MG63 (cell line): Measurements from ENCODE around the gene ZBTB43. TPM values are rescaled to one million over a fixed set of nuclear protein-coding genes. Genes with fewer than 3 reads are reported as not detected.

ENCODE experiments used
- DNase-seq: peaks from one replicate; pipeline ENCODE4 v3.0.0-alpha.2; 2020
- H3K27me3 ChIP-seq: fragments of 250-450 bp; sonication (Bioruptor Pico); 2 replicates; pipeline ENCODE4 v1.5.1; 2020; ENCODE audit warnings: mild to moderate bottlenecking, moderate library complexity
- H3K36me3 ChIP-seq: fragments of 250-450 bp; sonication (Bioruptor Pico); 2 replicates; pipeline ENCODE4 v1.5.1; 2020; ENCODE audit warnings: mild to moderate bottlenecking, moderate library complexity
- H3K4me3 ChIP-seq: fragments of 250-450 bp; sonication (Bioruptor Pico); 2 replicates; pipeline ENCODE4 v1.5.1; 2020; ENCODE audit warnings: mild to moderate bottlenecking, moderate library complexity
- H3K9me3 ChIP-seq: fragments of 250-450 bp; sonication (Bioruptor Pico); 2 replicates; pipeline ENCODE4 v1.5.1; 2020; ENCODE audit warnings: mild to moderate bottlenecking, moderate library complexity
- total RNA-seq: library from RNA; depleted of rRNA; stranded (reverse); fragments of >200 nt; shearing (Covaris generic); gene quantifications from 2 replicates; pipeline ENCODE4 v1.2.3, GENCODE V29; 2014; ENCODE audit warnings: low replicate concordance

The ZBTB43 gene
- total RNA-seq, 1 experiment from 2014 or later, result 3.8 TPM

GRCh38 chr9:126838895-126839294 is 34.1 kb downstream of the ZBTB43 start:
- Histone ChIP-seq H3K9me3 (no peaks in the 10 kb centered on the region), H3K27me3 (no peaks in the 10 kb centered on the region), H3K36me3 (peaks cover 32% of the 10 kb centered on the region), H3K4me3 (no peak overlapping the region)
- no peak for DNase-seq

DNA sequence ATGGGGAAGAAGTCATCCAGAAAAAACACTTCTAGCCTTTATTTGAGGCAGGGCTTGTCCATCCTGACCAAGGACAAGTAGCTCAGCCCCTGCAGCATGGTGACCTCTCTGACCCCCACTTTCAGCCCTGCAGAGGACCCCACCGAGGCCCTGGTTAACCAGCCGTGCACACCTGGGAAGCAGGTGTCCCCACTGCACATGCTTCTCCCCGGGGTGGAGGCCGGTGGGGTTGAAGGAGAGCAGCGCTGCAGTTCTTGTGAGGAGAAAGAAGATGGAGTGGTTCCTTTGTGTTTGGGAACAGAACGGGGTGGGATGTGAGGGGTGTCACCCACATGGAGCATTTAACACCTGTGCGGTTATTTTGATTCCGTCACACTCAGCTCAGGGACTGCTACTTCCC is 34.5 kb downstream of the ZBTB43 start:
- H3K27me3 ChIP-seq, result no peaks in the 10 kb centered on the region
- no peaks in the 10 kb centered on the region for H3K9me3 ChIP-seq
- no peak overlapping the region for H3K4me3 ChIP-seq
- DNase-seq, result no peak
- peaks cover 28% of the 10 kb centered on the region for H3K36me3 ChIP-seq

DNA sequence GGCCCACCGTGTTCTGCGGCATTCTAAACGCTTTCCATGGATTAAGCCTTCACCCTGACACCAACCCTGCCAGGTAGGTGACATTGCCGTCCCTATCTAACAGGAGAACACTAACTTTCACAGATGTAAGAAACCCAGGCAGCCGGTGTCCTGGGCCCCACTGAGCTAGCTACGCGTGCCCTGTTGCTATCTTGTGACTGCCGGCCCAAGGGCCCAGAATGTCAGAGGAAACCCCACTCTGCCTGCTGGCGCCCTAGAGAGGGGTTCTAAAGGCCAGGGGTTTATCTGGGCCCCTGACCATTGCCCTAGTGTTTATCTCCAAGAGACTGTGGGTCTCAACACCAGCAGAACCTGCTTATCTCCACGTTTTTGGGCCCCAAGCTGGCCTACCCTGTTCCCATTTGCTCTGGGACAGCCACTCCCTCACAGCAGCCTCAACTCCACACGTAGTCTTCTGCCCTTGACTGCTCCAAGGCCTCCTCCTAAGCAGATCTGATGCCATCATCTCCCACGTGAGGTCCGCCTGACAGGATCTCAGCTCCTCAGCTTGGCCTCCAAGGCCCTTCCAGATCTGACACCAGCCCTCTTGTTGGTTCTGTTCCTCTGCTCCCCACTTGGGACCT is 37.5 kb downstream of the ZBTB43 start:
- no peak for DNase-seq
- Histone ChIP-seq H3K9me3 (no peaks in the 10 kb centered on the region), H3K4me3 (no peak overlapping the region), H3K36me3 (peaks cover 7% of the 10 kb centered on the region), H3K27me3 (no peaks in the 10 kb centered on the region)

DNA sequence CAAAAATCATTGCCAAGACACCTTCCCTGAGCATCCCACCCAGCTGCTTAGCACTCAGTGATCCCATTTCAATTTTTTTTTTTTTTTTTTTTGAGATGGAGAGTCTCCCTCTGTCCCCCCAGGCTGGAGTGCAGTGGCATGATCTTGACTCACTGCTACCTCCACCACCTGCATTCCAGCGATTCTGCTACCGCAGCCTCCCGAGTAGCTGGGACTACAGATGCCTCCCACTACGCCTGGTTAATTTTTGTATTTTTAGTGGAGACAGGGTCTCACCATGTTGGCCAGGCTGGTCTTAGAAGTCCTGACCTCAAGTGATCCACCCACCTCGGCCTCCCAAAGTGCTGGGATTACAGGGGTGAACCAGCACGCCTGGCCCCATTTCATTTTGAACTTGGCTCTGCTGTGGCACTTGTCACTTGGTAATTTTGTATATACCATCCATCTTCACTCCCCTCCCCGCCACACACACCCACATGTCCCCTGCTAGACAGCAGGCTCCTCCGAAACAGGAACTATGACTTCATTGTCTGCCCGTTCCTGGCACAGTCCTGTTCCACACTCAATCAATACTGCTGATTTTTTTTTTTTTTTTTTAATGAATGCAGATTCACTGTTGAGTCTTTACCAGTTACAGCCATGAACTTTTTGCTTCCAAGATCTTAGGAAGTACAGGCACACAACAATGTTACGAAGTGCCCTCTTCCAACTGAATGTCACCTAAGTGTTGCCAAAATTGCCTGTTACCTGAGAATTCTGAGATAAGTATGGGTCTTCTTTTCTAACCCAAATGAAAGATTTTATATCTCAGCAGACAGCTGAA is 38.3 kb downstream of the ZBTB43 start:
- no peaks in the 10 kb centered on the region for H3K9me3 ChIP-seq
- peaks cover 4% of the 10 kb centered on the region for H3K36me3 ChIP-seq
- H3K4me3 ChIP-seq, result no peak overlapping the region
- H3K27me3 ChIP-seq, result no peaks in the 10 kb centered on the region
- no peak for DNase-seq

GRCh38 chr9:126844085-126844484 is 39.2 kb downstream of the ZBTB43 start:
- Histone ChIP-seq H3K27me3 (no peaks in the 10 kb centered on the region), H3K36me3 (no peaks in the 10 kb centered on the region; the same call in 1 of the 2 replicates), H3K9me3 (no peaks in the 10 kb centered on the region), H3K4me3 (no peak overlapping the region)
- DNase-seq, result peak; percentile 96

GRCh38 chr9:126847051-126847450 is 42.2 kb downstream of the ZBTB43 start:
- no peak for DNase-seq

GRCh38 chr9:126849591-126850225 is 44.9 kb downstream of the ZBTB43 start:
- no peaks in the 10 kb centered on the region; the same call in 1 of the 2 replicates for H3K27me3 ChIP-seq
- no peaks in the 10 kb centered on the region for H3K36me3 ChIP-seq
- no peak for DNase-seq
- H3K9me3 ChIP-seq, result no peaks in the 10 kb centered on the region
- no peak overlapping the region for H3K4me3 ChIP-seq

More at GRCh38 chr9:126847051-126847450, 42.2 kb downstream of the ZBTB43 start:
- Histone ChIP-seq H3K27me3 (no peaks in the 10 kb centered on the region; the same call in 1 of the 2 replicates), H3K36me3 (no peaks in the 10 kb centered on the region), H3K9me3 (no peaks in the 10 kb centered on the region), H3K4me3 (no peak overlapping the region)

DNA sequence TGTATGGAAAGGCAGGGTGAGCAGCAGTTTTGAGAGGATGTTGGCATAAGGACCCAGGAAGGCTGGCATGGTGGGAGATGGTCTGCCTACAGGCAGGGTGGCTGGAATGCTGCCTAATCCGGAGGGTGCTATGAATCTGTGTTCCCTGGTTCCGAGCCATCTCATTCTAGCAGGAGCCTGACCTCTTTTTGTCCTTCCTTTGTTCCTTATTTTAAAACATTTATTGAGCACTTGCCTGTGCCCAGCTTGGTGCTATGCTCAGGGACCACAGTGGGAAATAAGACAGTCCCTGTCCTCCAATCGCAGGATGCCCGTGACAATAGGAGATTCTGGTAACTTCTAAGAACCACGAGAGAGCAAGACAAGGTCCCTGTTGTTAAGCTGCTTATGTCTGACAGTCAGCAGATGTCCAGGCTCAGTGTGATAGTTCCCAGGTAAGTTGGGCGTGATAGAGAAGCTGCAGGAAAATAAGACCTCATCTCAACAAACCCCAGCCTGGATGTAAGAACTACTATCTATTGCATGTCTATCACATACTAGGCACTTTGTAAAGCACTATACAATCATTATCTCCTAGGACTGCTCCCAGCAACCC is 46.5 kb downstream of the ZBTB43 start:
- Histone ChIP-seq H3K4me3 (no peak overlapping the region), H3K9me3 (no peaks in the 10 kb centered on the region), H3K27me3 (no peaks in the 10 kb centered on the region; the same call in 1 of the 2 replicates), H3K36me3 (no peaks in the 10 kb centered on the region)
- DNase-seq, result no peak

DNA sequence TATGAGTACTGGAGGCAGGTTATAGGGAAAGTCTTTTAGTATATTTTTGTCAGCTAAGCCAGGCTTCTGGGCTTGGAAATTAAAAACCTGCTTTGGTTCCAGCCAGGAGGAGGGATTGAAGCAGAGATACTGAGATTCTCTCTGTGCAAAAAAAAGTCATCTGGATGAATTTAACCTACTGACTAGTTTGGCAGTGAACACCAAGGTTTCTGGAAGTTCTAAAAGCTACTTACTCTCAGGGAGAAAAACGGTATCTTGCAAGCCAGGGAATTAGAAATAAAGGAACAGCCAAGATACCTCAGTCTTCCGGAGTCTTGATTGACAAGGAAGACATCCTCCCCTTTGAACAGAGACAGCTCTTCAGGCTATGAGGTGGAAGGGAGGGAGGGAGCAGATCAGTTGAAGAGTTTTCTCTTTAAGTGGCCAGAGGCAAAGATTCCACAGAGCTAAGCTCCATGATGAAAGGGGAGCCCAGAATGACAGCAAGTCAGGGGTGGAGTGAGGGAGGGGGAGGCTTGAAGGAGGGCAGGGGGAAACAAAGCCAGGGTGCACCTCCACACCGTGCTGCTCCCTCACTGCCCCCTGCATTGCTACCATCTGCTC is 47.3 kb downstream of the ZBTB43 start:
- Histone ChIP-seq H3K4me3 (no peak overlapping the region), H3K27me3 (no peaks in the 10 kb centered on the region; the same call in 1 of the 2 replicates), H3K9me3 (no peaks in the 10 kb centered on the region), H3K36me3 (no peaks in the 10 kb centered on the region)
- DNase-seq, result no peak

DNA sequence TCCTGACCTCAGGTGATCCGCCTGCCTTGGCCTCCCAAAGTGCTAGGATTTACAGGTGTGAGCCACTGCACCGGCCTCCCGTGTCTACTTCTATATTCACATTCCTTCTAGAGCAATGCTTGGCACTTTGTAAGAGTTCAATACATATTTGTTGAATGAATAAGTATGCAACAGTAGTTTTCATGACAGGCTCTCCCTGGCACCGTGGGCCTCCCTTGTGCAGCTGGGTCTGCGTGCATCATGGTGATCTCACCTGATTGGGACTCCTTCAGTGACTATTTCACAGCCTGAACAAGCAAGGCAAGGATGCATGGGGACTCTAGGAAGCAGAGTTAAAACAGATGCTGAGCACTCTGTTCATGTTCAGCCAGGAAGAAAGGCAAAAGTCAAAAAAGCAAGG is 48.8 kb downstream of the ZBTB43 start:
- H3K36me3 ChIP-seq, result no peaks in the 10 kb centered on the region
- H3K4me3 ChIP-seq, result no peak overlapping the region
- H3K9me3 ChIP-seq, result no peaks in the 10 kb centered on the region
- no peaks in the 10 kb centered on the region; the same call in 1 of the 2 replicates for H3K27me3 ChIP-seq
- peak; percentile 71 for DNase-seq

DNA sequence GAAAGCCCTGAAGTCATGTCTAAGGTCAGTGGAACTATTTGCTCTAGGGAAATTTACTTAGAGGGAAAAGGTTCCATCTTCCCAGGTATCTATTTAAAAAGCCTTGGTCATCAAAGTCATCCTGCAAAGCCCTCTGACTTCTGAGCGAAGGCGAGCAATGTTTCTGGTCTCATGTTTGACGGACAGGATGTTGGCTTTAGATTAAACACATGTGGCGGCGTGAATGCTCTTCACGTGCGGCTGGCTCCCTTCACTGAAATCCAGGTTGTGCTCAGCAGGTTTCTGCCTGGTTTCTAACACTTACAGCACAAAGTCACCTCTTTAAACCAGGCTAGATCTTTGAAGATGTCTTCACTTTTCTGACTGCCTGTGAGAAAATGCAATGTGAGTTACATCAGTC is 49.9 kb downstream of the ZBTB43 start:
- no peaks in the 10 kb centered on the region for H3K9me3 ChIP-seq
- no peaks in the 10 kb centered on the region for H3K36me3 ChIP-seq
- no peaks in the 10 kb centered on the region; the same call in 1 of the 2 replicates for H3K27me3 ChIP-seq
- DNase-seq, result no peak
- H3K4me3 ChIP-seq, result no peak overlapping the region

DNA sequence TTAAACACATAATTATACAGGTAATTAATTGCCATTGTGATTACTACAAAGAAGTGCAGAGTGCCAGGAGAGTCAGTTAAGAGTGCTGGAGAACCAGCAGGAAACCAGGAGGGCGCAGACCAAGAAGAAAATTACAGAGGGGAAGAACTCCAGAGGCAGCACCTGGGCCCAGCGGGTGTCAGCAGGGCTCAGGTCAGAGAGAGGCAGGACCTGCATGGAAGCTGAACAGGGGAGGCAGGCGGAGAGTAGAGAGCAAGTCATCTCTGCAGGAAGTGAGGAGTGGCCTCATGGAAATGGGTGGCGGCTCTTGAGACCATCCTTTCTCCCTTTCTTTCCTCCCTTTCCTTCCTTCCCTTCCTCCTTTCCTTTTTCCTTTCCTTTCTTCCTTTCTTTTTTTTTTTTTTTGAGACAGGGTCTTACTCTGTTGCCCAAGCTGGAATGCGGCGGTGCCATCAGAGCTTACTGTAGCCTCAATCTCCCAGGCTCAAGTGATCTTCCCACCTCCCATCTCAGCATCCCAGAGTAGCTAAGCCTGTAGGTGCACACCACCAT is 51.6 kb downstream of the ZBTB43 start:
- H3K36me3 ChIP-seq, result no peaks in the 10 kb centered on the region
- no peaks in the 10 kb centered on the region; the same call in 1 of the 2 replicates for H3K27me3 ChIP-seq
- H3K9me3 ChIP-seq, result no peaks in the 10 kb centered on the region
- no peak for DNase-seq
- H3K4me3 ChIP-seq, result no peak overlapping the region

DNA sequence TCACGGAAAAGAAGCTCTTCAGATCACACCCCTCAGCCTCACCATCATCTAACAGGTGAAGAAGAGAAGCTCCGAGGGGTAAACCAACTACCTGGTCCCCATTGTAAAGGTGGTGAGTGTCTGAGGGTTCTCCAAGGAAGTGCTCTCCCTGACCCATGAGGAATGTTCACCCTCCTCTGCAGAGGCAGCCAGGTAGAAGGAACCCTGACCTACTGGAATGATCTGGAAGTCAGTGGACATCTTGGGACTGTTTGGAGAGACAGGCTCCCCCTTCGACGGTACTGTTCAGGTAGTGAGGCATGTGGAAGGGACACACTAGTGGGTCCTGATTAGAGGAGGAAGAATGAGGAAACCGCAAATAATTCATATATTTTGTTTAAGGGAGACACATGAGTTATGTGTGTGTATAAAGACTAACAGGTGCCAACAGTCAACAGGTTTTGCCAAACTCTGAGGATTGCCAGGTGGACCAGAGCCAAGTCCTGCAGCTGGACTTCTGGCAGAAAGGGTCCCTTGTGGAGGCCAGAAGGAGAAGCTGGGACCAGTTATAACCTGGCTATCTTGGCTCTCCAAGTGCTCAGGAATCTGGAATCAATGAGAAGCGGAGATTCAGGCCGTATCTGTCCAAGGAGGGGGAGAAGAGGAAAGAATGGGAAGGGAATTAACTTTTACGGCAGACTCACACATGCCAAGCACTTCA is 52.6 kb downstream of the ZBTB43 start:
- Histone ChIP-seq H3K36me3 (no peaks in the 10 kb centered on the region), H3K4me3 (no peak overlapping the region), H3K27me3 (no peaks in the 10 kb centered on the region), H3K9me3 (no peaks in the 10 kb centered on the region)
- peak; percentile 56 for DNase-seq

DNA sequence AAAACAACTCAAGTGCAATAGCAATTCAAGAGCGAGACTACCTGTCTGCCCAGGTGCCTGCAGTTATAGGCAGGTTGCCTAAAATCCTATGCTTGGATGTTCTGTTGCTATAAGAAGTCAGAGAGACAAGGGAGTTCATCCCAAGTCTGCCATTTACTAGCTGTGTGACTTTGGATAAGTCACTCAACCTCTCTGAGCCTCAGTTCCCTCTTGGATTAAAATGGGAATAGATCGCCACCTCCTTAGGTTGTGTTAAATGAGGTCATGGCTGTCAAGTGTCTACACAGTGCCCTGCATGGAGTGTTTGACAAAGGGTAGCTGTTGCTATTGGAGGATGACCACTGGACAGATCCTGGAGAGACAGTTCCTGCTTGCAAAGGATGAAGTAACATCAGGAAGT is 54.3 kb downstream of the ZBTB43 start:
- no peak for DNase-seq
- H3K4me3 ChIP-seq, result no peak overlapping the region
- H3K27me3 ChIP-seq, result no peaks in the 10 kb centered on the region
- no peaks in the 10 kb centered on the region for H3K9me3 ChIP-seq
- H3K36me3 ChIP-seq, result peaks cover 9% of the 10 kb centered on the region

DNA sequence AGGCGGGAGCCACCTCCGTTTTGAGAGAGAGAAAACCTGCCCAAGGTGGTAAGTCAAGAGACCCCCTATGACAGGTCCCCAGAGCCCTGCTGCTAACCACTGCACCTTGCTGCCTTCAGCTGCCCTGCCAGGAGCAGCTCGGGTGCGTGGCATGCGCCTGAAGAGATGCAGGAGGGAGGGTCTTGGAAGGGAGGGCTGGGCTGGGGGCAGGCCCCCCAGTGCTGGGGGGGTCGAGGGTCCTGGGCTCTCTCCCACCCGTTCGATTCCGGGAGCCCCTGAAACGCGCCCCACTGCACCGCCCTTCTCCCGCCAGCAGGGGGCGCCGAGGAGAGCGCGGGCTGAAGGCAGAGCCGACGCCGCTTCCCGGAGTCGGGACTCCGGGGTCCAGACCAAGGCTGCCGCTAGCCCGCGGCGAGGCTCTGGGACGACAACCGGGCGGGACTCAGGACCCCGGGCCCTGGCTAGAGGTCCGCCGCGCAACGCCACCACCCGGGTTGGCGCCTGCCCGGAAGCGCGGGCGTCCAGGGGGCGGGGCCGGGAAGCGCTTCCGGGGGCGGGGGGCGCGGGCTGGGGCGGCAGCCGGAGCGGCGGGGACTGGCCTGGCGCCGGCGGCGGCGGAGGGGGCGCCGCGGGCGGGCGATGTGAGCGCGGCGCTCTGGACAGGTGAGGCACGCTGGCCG is 55.4 kb downstream of the ZBTB43 start, which contains the start of gene ZBTB34:
Gene ZBTB34, plus strand, starts transcription at position 563 of the 680 bp plus-strand sequence. CDS start 18,761 bp downstream, outside the sequence.
- Histone ChIP-seq H3K4me3 (peak within 1 kb of the TSS; percentile 86), H3K27me3 (no peaks in the 10 kb centered on the region), H3K36me3 (peaks cover 15% of the 10 kb centered on the region), H3K9me3 (no peaks in the 10 kb centered on the region)
- peak; percentile 69 for DNase-seq
